Fibroblast of skin of left biceps (primary cell): ENCODE results near the gene CSNK1A1.
"Not testable (repeated sequence)": the region's sequence is repeated elsewhere in the genome, so short reads cannot be mapped to it uniquely, and the experiment has no call there.

Experiments used
- DNase-seq, 2 experiments: peaks; one replicate each; pipeline ENCODE4 v3.0.0-alpha.2; 2013; ENCODE audit warnings: low read depth in 2 of 2

Gene CSNK1A1

GRCh38 chr5:149490599-149491485, 60.4 kb downstream of the CSNK1A1 start:
- DNase-seq, result no peak

GRCh38 chr5:149489605-149490037, 61.6 kb downstream of the CSNK1A1 start:
- peak; percentile 55 to 56 for DNase-seq

GRCh38 chr5:149488645-149489306, 62.5 kb downstream of the CSNK1A1 start:
- no peak for DNase-seq

GRCh38 chr5:149487672-149488071, 63.6 kb downstream of the CSNK1A1 start:
- no peak for DNase-seq

- DNase-seq, result peak; percentile 52 to 72
These were observed 64.3 kb downstream of the CSNK1A1 start for GRCh38 chr5:149486726-149487635.

- peak; percentile 99 for DNase-seq
These were observed 65.3 kb downstream of the CSNK1A1 start for GRCh38 chr5:149485655-149486615.

- no peak for DNase-seq
These were observed 69.8 kb downstream of the CSNK1A1 start for GRCh38 chr5:149481485-149481884.

GRCh38 chr5:149478761-149479160, 72.5 kb downstream of the CSNK1A1 start:
- DNase-seq, result no peak

GRCh38 chr5:149475777-149476176, 75.5 kb downstream of the CSNK1A1 start:
- DNase-seq, result no peak

- DNase-seq, result no peak
These were observed 77.0 kb downstream of the CSNK1A1 start for GRCh38 chr5:149474198-149474597.

GRCh38 chr5:149473441-149473840, 77.8 kb downstream of the CSNK1A1 start:
- no peak for DNase-seq

GRCh38 chr5:149472399-149472798, 78.8 kb downstream of the CSNK1A1 start:
- no peak for DNase-seq

GRCh38 chr5:149471406-149472183, 79.6 kb downstream of the CSNK1A1 start:
- no peak for DNase-seq

GRCh38 chr5:149470942-149471341, 80.3 kb downstream of the CSNK1A1 start:
- DNase-seq, result no peak

GRCh38 chr5:149466457-149466972, 84.7 kb downstream of the CSNK1A1 start:
- peak in 1 of 2 experiments; percentile 30 for DNase-seq

GRCh38 chr5:149464796-149465489, 86.3 kb downstream of the CSNK1A1 start:
- no peak for DNase-seq

GRCh38 chr5:149461907-149462306, 89.3 kb downstream of the CSNK1A1 start:
- not testable (repeated sequence) for DNase-seq

GRCh38 chr5:149459891-149460290, 91.3 kb downstream of the CSNK1A1 start:
- DNase-seq, result no peak

- no peak for DNase-seq
These were observed 93.9 kb downstream of the CSNK1A1 start for GRCh38 chr5:149457393-149457763.
